ENCODE measurements around the gene ARSI. TPM values are rescaled to one million over a fixed set of nuclear protein-coding genes. Genes with fewer than 3 reads are reported as not detected.

Gene ARSI
- total and polyA plus RNA-seq, 2 donors (not counting 1 experiment from before 2014, with no cell fraction given): 5.9 to 12.5 TPM

DNA sequence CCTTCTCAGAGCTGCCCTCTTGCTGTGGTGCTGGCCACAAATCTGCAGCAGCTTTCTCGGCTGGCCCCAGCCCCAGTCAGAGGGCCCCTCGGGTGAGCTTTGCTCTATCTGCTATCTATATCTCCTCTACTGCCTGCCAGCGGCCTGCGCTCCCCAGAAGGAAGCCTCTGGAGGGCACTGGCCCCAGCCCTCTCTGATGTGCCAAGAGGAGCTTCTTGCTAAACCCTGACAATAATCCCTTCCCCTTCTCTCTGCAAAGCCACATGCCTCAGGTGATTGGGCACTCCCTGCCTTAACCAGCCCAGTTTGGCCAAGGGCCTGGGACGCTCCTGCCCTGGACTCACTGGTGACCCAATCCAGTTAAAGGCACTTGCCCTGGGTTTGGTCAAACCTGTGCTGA is 55.9 kb downstream of the ARSI start:
- DNase-seq (ENCODE audit: low read depth in 2 of 2): no peak
- no peaks in the 10 kb centered on the region for H3K9me3 ChIP-seq (ENCODE audit: control insufficient read depth, insufficient read depth, low read depth, low read length)
- no peaks in the 10 kb centered on the region for H4K20me1 ChIP-seq (ENCODE audit: control insufficient read depth, extremely low read depth, insufficient read depth, low read length)
- H2AFZ ChIP-seq (ENCODE audit: low read length): no peak overlapping the region
- TF ChIP-seq, protein P1, sequence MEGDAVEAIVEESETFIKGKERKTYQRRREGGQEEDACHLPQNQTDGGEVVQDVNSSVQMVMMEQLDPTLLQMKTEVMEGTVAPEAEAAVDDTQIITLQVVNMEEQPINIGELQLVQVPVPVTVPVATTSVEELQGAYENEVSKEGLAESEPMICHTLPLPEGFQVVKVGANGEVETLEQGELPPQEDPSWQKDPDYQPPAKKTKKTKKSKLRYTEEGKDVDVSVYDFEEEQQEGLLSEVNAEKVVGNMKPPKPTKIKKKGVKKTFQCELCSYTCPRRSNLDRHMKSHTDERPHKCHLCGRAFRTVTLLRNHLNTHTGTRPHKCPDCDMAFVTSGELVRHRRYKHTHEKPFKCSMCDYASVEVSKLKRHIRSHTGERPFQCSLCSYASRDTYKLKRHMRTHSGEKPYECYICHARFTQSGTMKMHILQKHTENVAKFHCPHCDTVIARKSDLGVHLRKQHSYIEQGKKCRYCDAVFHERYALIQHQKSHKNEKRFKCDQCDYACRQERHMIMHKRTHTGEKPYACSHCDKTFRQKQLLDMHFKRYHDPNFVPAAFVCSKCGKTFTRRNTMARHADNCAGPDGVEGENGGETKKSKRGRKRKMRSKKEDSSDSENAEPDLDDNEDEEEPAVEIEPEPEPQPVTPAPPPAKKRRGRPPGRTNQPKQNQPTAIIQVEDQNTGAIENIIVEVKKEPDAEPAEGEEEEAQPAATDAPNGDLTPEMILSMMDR (conservative IDR thresholded peaks at IDR 0.05 in 1 of 2, IDR thresholded peaks at IDR 0.05 in 1 of 2; ENCODE audit: low read depth in 1 of 2, low read length in 2 of 2): no peak
- TF ChIP-seq EZH2 (IDR thresholded peaks at IDR 0.05; ENCODE audit: low read length, missing control alignments): no peak
- no peaks in the 10 kb centered on the region for H3K36me3 ChIP-seq (ENCODE audit: control insufficient read depth, insufficient read depth, low read length)
- no peak overlapping the region for H3K27ac ChIP-seq (ENCODE audit: insufficient read depth, low read length)
- H3K4me1 ChIP-seq (ENCODE audit: control insufficient read depth, extremely low read depth, insufficient read depth, low read length): peaks cover 14% of the 10 kb centered on the region
- H3K4me2 ChIP-seq (ENCODE audit: extremely low read depth, insufficient read depth, low read length): no peak overlapping the region
- no peak overlapping the region for H3K9ac ChIP-seq (ENCODE audit: insufficient read depth, low read length)
- H3K27me3 ChIP-seq (ENCODE audit: control insufficient read depth, insufficient read depth, low read length): no peaks in the 10 kb centered on the region
- H3K4me3 ChIP-seq (replicated peaks in 1 of 4; ENCODE audit: control extremely low read depth in 1 of 4, insufficient read depth in 1 of 4, low read depth in 3 of 4, low read length in 4 of 4): no peak overlapping the region
- no peaks in the 10 kb centered on the region for H3K79me2 ChIP-seq (ENCODE audit: control insufficient read depth, insufficient read depth, low read length)

DNA sequence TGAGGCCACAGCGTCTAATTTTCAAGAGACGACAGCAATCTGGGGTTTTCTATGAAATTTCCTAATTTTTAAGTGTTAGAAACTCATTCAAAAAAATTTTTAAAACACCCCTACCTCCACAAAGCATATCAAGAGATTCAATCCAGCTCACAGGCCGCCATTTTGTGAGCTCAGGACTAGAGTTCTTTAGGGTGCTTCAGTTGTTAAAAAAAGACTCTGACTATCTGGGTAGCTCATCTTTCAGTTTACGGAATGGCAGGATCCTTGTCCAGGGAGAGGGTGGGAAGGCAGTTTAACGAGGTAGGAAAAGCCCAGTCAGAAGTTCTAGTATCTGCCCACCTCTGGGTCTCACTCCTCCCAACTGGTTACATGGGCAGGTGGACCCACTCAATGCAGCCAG is 56.3 kb downstream of the ARSI start:
- no peaks in the 10 kb centered on the region for H3K9me3 ChIP-seq (ENCODE audit: control insufficient read depth, insufficient read depth, low read depth, low read length)
- H2AFZ ChIP-seq (ENCODE audit: low read length): no peak overlapping the region
- no peaks in the 10 kb centered on the region for H3K36me3 ChIP-seq (ENCODE audit: control insufficient read depth, insufficient read depth, low read length)
- no peaks in the 10 kb centered on the region for H3K27me3 ChIP-seq (ENCODE audit: control insufficient read depth, insufficient read depth, low read length)
- H3K9ac ChIP-seq (ENCODE audit: insufficient read depth, low read length): no peak overlapping the region
- no peak overlapping the region for H3K27ac ChIP-seq (ENCODE audit: insufficient read depth, low read length)
- TF ChIP-seq, protein P1 (conservative IDR thresholded peaks at IDR 0.05 in 1 of 2, IDR thresholded peaks at IDR 0.05 in 1 of 2; ENCODE audit: low read depth in 1 of 2, low read length in 2 of 2): no peak
- no peak for TF ChIP-seq EZH2 (IDR thresholded peaks at IDR 0.05; ENCODE audit: low read length, missing control alignments)
- H3K79me2 ChIP-seq (ENCODE audit: control insufficient read depth, insufficient read depth, low read length): no peaks in the 10 kb centered on the region
- no peaks in the 10 kb centered on the region for H4K20me1 ChIP-seq (ENCODE audit: control insufficient read depth, extremely low read depth, insufficient read depth, low read length)
- no peak overlapping the region for H3K4me2 ChIP-seq (ENCODE audit: extremely low read depth, insufficient read depth, low read length)
- peaks cover 14% of the 10 kb centered on the region for H3K4me1 ChIP-seq (ENCODE audit: control insufficient read depth, extremely low read depth, insufficient read depth, low read length)
- no peak overlapping the region for H3K4me3 ChIP-seq (replicated peaks in 1 of 4; ENCODE audit: control extremely low read depth in 1 of 4, insufficient read depth in 1 of 4, low read depth in 3 of 4, low read length in 4 of 4)
- DNase-seq (ENCODE audit: low read depth in 2 of 2): no peak

Other genes with a start within 250 kb of the ARSI start
- gene CSF1R, start 216.4 kb downstream of the ARSI start, total RNA-seq: not detected in 2 replicates
- gene CSF1R, start 216.4 kb downstream of the ARSI start, polyA plus RNA-seq: 0.07 and 0.15 TPM in 2 replicates
- 151 and 231 TPM in 2 replicates for gene PDGFRB, start 147.1 kb downstream of the ARSI start, total RNA-seq
- gene PDGFRB, start 147.1 kb downstream of the ARSI start, polyA plus RNA-seq: 77.4 and 347 TPM in 2 replicates
- gene CDX1, start 136.1 kb downstream of the ARSI start, total RNA-seq: under 0.01 and 0.33 TPM in 2 replicates
- 0.09 and 1.8 TPM in 2 replicates for gene CDX1, start 136.1 kb downstream of the ARSI start, polyA plus RNA-seq
- gene SLC6A7, start 112.8 kb downstream of the ARSI start, total RNA-seq: not detected in 2 replicates
- 0.02 TPM in 1 of 2 replicates, not detected in the other for gene SLC6A7, start 112.8 kb downstream of the ARSI start, polyA plus RNA-seq
- gene CAMK2A, start 13.1 kb downstream of the ARSI start, total RNA-seq: 0.77 and 2.1 TPM in 2 replicates
- gene CAMK2A, start 13.1 kb downstream of the ARSI start, polyA plus RNA-seq: 1.5 and 3.1 TPM in 2 replicates
- gene TCOF1, start 54.8 kb upstream of the ARSI start, total RNA-seq: 10.6 and 11.0 TPM in 2 replicates
- gene TCOF1, start 54.8 kb upstream of the ARSI start, polyA plus RNA-seq: 8.5 and 12.1 TPM in 2 replicates
- 3.9 and 5.9 TPM in 2 replicates for gene CD74, start 110.0 kb upstream of the ARSI start, total RNA-seq
- gene CD74, start 110.0 kb upstream of the ARSI start, polyA plus RNA-seq: 1.3 and 1.8 TPM in 2 replicates
- 1,962 and 4,466 TPM in 2 replicates for gene RPS14, start 146.8 kb upstream of the ARSI start, total RNA-seq
- gene RPS14, start 146.8 kb upstream of the ARSI start, polyA plus RNA-seq: 5,623 and 6,025 TPM in 2 replicates
- 18.2 and 38.5 TPM in 2 replicates for gene NDST1, start 205.2 kb upstream of the ARSI start, total RNA-seq
- 50.5 and 94.8 TPM in 2 replicates for gene NDST1, start 205.2 kb upstream of the ARSI start, polyA plus RNA-seq